Tibial nerve (tissue), 4 donors: Measurements from ENCODE around the gene DOHH. TPM values are rescaled to one million over a fixed set of nuclear protein-coding genes. Genes with fewer than 3 reads are reported as not detected.

Experiments
- DNase-seq, 2 donors: peaks; one replicate each; pipeline ENCODE4 v3.0.0-alpha.2; 2019; ENCODE audit warnings: low spot score in 2 of 2
- H3K27ac ChIP-seq, 4 donors: fragments of 200-600 bp; sonication (generic) in 3 of 4; one replicate each; pipeline ENCODE4 v1.5.1; 2017 to 2019; ENCODE audit warnings: mild to moderate bottlenecking in 1 of 4
- H3K27me3 ChIP-seq, 2 donors: fragments of 200-600 bp; sonication (generic) in 1 of 2; one replicate each; pipeline versions ENCODE4 v1.5.1 to v1.6.0; 2017 to 2019
- H3K36me3 ChIP-seq, 3 donors: fragments of 200-600 bp; sonication (generic); one replicate each; pipeline ENCODE4 v1.5.1; 2018 to 2019
- H3K4me1 ChIP-seq, 4 donors: fragments of 200-600 bp; sonication (generic) in 3 of 4; one replicate each; pipeline ENCODE4 v1.5.1; 2017 to 2019
- H3K4me3 ChIP-seq, 4 donors: fragments of 200-600 bp; sonication (generic) in 3 of 4; one replicate each; pipeline ENCODE4 v1.5.1; 2017 to 2019; ENCODE audit warnings: mild to moderate bottlenecking in 1 of 4, moderate library complexity in 1 of 4
- H3K9me3 ChIP-seq, 4 donors: fragments of 200-600 bp; sonication (generic) in 3 of 4; one replicate each; pipeline ENCODE4 v1.5.1; 2017 to 2019
- CTCF ChIP-seq, 5 experiments: fragments of 200-600 bp in 3 of 5; fragments of 450-650 bp in 2 of 5; sonication (generic) in 3 of 5; IDR thresholded peaks; one replicate each; pipeline ENCODE4 v1.5.1; 2016 to 2019; ENCODE audit warnings: antibody characterized with exemption in 5 of 5, mild to moderate bottlenecking in 3 of 5, moderate library complexity in 2 of 5
- EP300 ChIP-seq, 2 donors: sonication (generic); formaldehyde crosslinking; IDR thresholded peaks; one replicate each; pipeline ENCODE4 v1.6.1; 2017; ENCODE audit warnings: antibody characterized with exemption in 2 of 2, mild to moderate bottlenecking in 1 of 2
- POLR2A ChIP-seq, 2 donors: fragments of 450-650 bp; IDR thresholded peaks; one replicate each; pipeline ENCODE4 v1.6.1; 2017; ENCODE audit warnings: antibody characterized with exemption in 2 of 2, mild to moderate bottlenecking in 2 of 2, moderate library complexity in 2 of 2
- WGBS, 2 donors: methylation state at CpG; one replicate each; pipeline ENCODE4 v1.1.5; 2018; 5-methylcytosine and 5-hydroxymethylcytosine counted together
- small RNA-seq: library from RNA; depleted of rRNA; stranded (forward); fragments of <200 nt; gene quantifications from one replicate; pipeline ENCODE3, GENCODE V24; 2016
- total RNA-seq, 4 donors: library from RNA; depleted of rRNA; stranded (reverse); fragments of >200 nt; gene quantifications; one replicate each; pipeline ENCODE4 v1.1.0, GENCODE V29; 2016

DOHH gene
- total RNA-seq, 4 donors from 2014 or later = 19.7 to 30.3 (median 23.0) TPM

GRCh38 chr19:3441986-3442329 is 58.5 kb downstream of the DOHH start:
- peak overlapping the region; percentile 19 to 72 (median 46) for H3K27ac ChIP-seq
- no peak for TF ChIP-seq POLR2A (IDR thresholded peaks at IDR 0.05)
- TF ChIP-seq CTCF (IDR thresholded peaks at IDR 0.05) = no peak
- no peak for TF ChIP-seq EP300 (IDR thresholded peaks at IDR 0.05)
- H3K27me3 ChIP-seq = no peaks in the 10 kb centered on the region
- H3K9me3 ChIP-seq = no peaks in the 10 kb centered on the region
- H3K4me3 ChIP-seq = no peak overlapping the region
- DNase-seq = no peak
- H3K4me1 ChIP-seq = peaks cover 0 to 60% (median 20%) of the 10 kb centered on the region in 4 donors
- peaks cover 0 to 57% (median 0%) of the 10 kb centered on the region in 3 donors for H3K36me3 ChIP-seq
- 57 to 60% methylated on average over 14 of the region's 14 CpGs for WGBS, 2 donors

- Histone ChIP-seq H3K27ac (peak overlapping the region; percentile 19 to 72 (median 46)), H3K27me3 (no peaks in the 10 kb centered on the region), H3K9me3 (no peaks in the 10 kb centered on the region), H3K36me3 (peaks cover 0 to 63% (median 3%) of the 10 kb centered on the region in 3 donors), H3K4me3 (no peak overlapping the region), H3K4me1 (peaks cover 0 to 60% (median 20%) of the 10 kb centered on the region in 4 donors)
- 69 to 72% methylated on average over 20 to 25 of the region's 25 CpGs for WGBS, 2 donors
- no peak for DNase-seq
- TF ChIP-seq CTCF (IDR thresholded peaks at IDR 0.05) (no peak), EP300 (IDR thresholded peaks at IDR 0.05) (no peak), POLR2A (IDR thresholded peaks at IDR 0.05) (no peak)
Observed at GRCh38 chr19:3441089-3441985, 59.1 kb downstream of the DOHH start.

Small RNA genes within 50 kb of the gene (small RNA-seq; reads per million reads assigned to genes)
- not detected for gene RF00212

Other genes starting within 250 kb of the DOHH start
- gene NFIC, start 134.1 kb downstream of the DOHH start, total RNA-seq = 100 to 1,000 TPM; 138 to 200 (median 160) TPM
- gene SMIM24, start 20.1 kb downstream of the DOHH start, total RNA-seq = not detected
- gene SMIM44, start 17.2 kb downstream of the DOHH start, total RNA-seq = not detected
- 10 to 100 TPM; 18.6 to 31.8 (median 25.7) TPM for gene FZR1, start 5.6 kb upstream of the DOHH start, total RNA-seq
- 1 to 10 TPM in 1 of 4 donors, not detected in 3; 2.4 TPM for gene TEKTIP1, start 38.5 kb upstream of the DOHH start, total RNA-seq
- gene MFSD12, start 56.9 kb upstream of the DOHH start, total RNA-seq = 100 to 1,000 TPM in 1 of 4 donors, 10 to 100 TPM in 3; 45.7 to 108 (median 62.8) TPM
- 100 to 1,000 TPM in 3 of 4 donors, 10 to 100 TPM in 1; 94.0 to 181 (median 153) TPM for gene HMG20B, start 72.3 kb upstream of the DOHH start, total RNA-seq
- gene GIPC3, start 84.8 kb upstream of the DOHH start, total RNA-seq = 1 to 10 TPM in 2 of 4 donors, under 1 TPM in 2; 0.21 to 2.4 (median 1.1) TPM
- gene TBXA2R, start 106.2 kb upstream of the DOHH start, total RNA-seq = 10 to 100 TPM in 1 of 4 donors, 1 to 10 TPM in 3; 4.4 to 11.4 (median 7.2) TPM
- 10 to 100 TPM; 22.9 to 59.1 (median 42.7) TPM for gene CACTIN, start 126.1 kb upstream of the DOHH start, total RNA-seq
- 10 to 100 TPM; 23.0 to 37.2 (median 24.9) TPM for gene PIP5K1C, start 199.8 kb upstream of the DOHH start, total RNA-seq
- gene TJP3, start 207.7 kb upstream of the DOHH start, total RNA-seq = under 1 TPM in 3 of 4 donors, not detected in 1; 0.21 to 0.90 (median 0.22) TPM